GOT3 (cell line): ENCODE data around the gene ZBTB11.
"Not testable (repeated sequence)": the region's sequence is repeated elsewhere in the genome, so short reads cannot be mapped to it uniquely, and the experiment has no call there.

Experiments used
- DNase-seq: peaks from one replicate; lab custom pipeline; 2025; ENCODE audit warnings: mixed read lengths; lab: John Stamatoyannopoulos, UW

Gene ZBTB11

DNA sequence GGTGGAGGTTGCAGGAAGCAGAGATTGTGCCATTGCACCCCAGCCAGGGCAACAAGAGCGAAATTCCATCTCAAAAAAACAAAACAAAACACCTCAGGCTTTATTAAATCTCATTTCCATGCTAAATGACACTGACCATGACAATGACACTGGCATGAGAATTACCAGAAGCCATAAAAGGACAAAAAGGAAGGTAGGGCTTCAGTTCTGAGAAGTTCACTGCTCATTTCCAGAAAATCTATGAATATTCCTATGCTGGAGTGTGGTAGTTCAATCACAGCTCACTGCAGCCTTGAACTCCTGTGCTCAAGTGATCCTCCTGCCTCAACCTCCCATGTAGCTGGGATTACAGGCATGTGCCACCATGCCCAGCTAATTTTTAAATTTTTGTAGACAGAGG, 58.2 kb downstream of the ZBTB11 start:
- DNase-seq: no peak

DNA sequence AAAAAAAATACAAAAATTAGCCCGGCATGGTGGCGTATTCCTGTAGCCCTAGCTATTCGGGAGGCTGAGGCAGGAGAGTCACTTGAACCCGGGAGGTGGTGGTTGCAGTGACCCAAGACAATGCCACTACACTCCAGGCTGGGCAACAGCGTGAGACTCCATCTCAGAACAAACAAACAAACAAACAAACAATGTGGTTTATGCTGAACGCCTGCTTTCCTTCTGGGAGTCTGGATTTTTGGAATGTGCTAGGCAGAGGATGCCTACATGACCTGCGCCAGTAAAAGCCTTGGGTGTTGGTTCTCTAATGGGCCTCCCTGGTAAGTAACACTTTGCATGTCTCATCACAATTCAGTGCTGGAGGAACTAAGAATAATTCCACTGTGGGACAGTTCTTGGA, 59.5 kb downstream of the ZBTB11 start:
- no peak for DNase-seq

DNA sequence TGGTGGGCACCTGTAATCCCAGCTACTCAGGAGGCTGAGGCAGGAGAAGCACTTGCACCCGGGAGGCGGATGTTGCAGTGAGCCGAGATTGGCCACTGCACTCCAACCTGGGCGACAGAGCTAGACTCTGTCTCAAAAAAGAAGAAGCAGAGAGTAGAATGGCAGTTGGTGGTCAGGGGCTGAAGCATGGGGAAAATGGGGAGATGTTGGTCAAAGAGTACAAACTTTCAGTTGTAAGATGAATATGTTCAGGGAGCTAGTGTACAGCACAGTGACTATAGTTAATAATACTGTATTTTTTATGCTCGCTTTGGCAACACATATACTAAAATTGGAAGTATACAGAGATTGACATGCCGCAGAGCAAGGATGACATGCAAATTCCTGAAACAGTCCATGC, 61.4 kb downstream of the ZBTB11 start:
- no peak for DNase-seq

- not testable (repeated sequence) for DNase-seq
These were observed 63.9 kb downstream of the ZBTB11 start for GRCh38 chr3:101613014-101613413.

GRCh38 chr3:101611023-101611422, 65.9 kb downstream of the ZBTB11 start:
- DNase-seq: no peak

- DNase-seq: not testable (repeated sequence)
These were observed 71.5 kb downstream of the ZBTB11 start for GRCh38 chr3:101605398-101605797.

DNA sequence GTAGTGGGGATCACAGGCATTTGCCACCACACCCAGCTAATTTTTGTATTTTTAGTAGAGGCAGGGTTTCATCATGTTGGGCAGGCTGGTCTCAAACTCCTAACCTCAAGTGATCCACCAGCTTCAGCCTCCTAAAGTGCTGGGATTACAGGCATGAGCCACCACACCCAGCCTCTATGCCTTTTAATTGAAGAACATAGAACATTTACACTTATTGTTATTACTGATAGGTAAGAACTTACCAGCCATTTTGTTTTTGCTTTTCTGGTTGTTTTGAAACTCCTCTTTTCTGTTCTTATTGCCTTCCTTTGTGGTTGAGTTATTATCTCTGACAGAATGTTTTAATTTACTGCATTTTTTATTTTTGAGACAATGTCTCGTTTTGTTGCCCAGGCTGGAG, 73.7 kb downstream of the ZBTB11 start:
- DNase-seq: no peak

- DNase-seq: no peak
These were observed 74.2 kb downstream of the ZBTB11 start for GRCh38 chr3:101602731-101603130.
